Central memory CD4-positive, alpha-beta T cell (primary cell): ENCODE data around the gene ZNF354B.

Experiments
- DNase-seq: peaks from one replicate; pipeline ENCODE4 v3.0.0; 2022

ZNF354B gene

GRCh38 chr5:178883815-178884430 is 24.2 kb downstream of the ZNF354B start:
- no peak for DNase-seq

DNA sequence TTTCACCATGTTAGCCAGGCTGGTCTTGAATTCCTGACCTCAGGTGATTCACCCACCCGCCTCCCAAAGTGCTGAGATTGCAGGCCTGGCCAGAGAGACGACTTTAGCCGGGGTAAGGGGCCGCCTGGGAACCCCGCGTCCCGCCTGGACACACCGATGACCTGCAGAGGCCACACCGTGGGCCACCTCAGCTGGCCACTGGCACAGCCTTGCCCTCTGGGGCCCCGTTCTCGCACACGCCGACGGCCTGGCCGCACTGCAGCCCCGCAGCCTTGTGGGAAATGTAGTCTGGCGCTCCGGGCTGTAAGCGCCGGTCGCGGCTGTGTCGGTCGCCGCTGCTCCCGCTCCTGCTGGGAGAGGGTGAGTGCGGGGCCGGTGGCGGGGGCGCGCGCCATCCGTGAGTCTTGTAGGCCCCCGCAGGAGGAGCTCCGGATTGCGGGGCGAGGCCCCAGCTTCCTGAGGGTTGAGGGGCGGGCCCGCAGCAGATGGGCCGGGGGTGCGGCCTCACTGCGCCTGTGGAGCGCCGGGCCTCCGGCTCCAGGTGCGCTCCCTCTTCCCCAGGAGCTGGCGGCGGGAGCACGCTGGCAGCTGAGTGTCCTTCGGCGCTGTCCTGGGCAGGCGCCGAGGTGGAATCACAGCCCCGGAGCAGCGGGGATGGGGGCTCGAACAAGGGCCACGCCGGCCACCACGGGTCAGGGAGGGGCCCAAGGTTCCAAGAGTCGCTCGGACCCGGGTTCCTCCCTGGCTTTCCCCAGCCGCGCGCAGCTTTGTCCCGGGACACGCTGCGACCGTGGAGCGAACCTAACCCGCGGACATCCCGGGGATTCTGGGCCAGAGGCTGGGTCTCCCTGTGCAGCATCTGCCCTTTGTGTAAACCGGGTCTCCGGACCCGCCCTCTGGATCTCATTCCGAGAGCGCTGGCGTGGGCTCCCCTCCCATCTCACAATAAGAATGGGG is 36.1 kb downstream of the ZNF354B start, which contains the start of gene ZFP2:
TSS of gene ZFP2 (plus strand) at position 299 of the 957 bp plus-strand sequence. CDS start 35,401 bp downstream, outside the sequence.
- peak; percentile 4 for DNase-seq

DNA sequence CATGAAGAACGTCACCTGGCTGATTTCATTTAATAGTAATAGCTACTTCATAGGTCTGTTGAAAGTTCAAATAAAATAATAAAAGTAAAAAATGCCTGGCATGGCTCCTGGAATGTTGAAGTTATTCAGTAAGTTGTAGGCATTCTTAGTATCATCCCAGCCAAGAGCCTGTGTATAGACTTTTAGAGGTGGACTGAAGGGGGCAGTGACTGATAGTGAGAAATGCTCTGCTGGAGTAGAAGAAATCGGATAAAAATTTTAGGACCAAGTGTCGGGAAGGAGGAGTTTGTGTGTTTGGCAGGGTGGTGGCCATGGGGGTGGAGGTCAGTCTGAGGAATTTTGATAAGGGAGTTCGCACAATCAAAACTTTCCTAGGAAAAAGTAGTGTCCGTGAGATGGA is 39.5 kb downstream of the ZNF354B start:
- no peak for DNase-seq

DNA sequence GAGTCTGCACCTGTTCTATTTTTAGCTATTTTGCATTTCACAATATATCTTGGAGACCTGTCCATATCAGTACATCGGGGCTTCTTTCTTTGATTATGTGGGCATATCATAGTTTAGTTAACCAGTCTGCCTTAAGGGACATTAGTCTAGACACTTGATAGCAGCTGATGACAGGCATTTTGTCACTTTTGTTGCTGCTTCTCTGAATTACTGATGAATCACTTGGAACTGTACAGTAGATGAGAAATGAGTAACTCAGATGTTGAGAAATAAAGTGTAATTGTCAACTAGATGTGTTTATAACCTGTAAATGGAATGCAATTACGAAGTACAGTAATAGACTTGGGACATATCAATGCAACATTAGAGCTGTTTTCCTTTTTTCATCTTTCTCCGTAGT is 43.1 kb downstream of the ZNF354B start:
- no peak for DNase-seq

DNA sequence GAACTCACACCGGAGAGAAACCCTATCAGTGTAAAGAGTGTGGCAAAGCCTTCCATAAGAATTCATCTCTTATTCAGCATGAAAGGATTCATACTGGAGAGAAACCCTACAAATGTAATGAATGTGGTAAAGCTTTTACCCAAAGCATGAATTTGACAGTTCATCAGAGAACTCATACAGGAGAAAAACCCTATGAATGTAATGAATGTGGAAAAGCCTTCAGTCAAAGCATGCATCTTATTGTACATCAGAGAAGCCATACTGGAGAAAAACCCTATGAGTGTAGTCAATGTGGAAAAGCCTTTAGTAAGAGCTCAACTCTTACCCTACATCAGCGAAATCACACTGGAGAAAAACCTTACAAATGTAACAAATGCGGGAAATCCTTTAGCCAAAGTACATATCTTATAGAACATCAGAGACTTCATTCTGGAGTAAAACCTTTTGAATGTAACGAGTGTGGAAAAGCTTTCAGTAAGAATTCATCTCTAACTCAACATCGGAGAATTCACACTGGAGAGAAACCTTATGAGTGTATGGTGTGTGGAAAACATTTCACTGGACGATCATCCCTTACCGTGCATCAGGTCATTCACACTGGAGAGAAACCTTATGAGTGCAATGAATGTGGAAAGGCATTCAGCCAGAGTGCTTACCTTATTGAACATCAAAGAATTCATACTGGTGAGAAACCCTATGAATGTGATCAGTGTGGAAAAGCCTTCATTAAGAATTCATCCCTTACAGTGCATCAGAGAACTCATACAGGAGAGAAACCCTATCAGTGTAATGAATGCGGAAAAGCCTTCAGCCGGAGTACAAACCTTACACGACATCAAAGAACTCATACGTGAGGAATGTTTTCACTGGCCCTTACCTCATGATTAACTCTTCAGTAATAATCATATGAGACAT is 72.3 kb downstream of the ZNF354B start:
- DNase-seq: no peak
